GM12878 (cell line): ENCODE measurements around the gene LANCL2. TPM values are rescaled to one million over a fixed set of nuclear protein-coding genes. Genes with fewer than 3 reads are reported as not detected.

ENCODE experiments used
- ATAC-seq: fragments of 200-7000 bp; cut with Tn5 transposase; 3 replicates; pipeline ENCODE4 v1.9.1; 2020; ENCODE audit warnings: mild to moderate bottlenecking, moderate library complexity
- BruUV-seq: library from RNA; stranded (reverse); fragments of 400-500 nt; replicated peaks from 2 replicates; lab custom pipeline; 2021; lab: Mats Ljungman, UMichigan
- CTCF ChIA-PET: fragments of 300-600 bp; sonication (Branson Sonifier 250); formaldehyde crosslinking; extraction: SDS; loops from one replicate; lab custom pipeline; 2021; ENCODE audit warnings: inconsistent platforms; lab: Yijun Ruan, JAX
- POLR2A ChIA-PET: fragments of 350-600 bp; formaldehyde crosslinking; extraction: SDS; loops from one replicate; lab custom pipeline; 2021; ENCODE audit warnings: inconsistent platforms; lab: Charles Lee
- RAD21 ChIA-PET: fragments of 300-600 bp; sonication (Branson Sonifier 250); formaldehyde crosslinking; loops from one replicate; lab custom pipeline; 2023; ENCODE audit warnings: antibody characterized with exemption; ENCODE audit not compliant: unreplicated experiment; lab: Charles Lee
- SMC1A ChIA-PET: fragments of 300-600 bp; sonication (Branson Sonifier 250); formaldehyde crosslinking; loops from one replicate; lab custom pipeline; 2023; ENCODE audit not compliant: unreplicated experiment, uncharacterized antibody; lab: Charles Lee
- DNase-seq: peaks from one replicate; pipeline ENCODE4 v3.0.0-alpha.2; 2011; ENCODE audit warnings: low read depth, low spot score
- FAIRE-seq: peaks from 3 replicates; lab custom pipeline; 2011; peaks lifted over from hg19 to GRCh38; lab: Jason Lieb, UNC
- H2AFZ ChIP-seq: 2 replicates; pipeline ENCODE4 v1.6.0; 2011; ENCODE audit warnings: low read depth, low read length, control low read depth; ENCODE audit not compliant: control insufficient read depth
- H3K27ac ChIP-seq: 2 replicates; pipeline ENCODE4 v1.5.1; 2011; ENCODE audit warnings: control low read depth; ENCODE audit not compliant: control insufficient read depth, insufficient read depth
- H3K27me3 ChIP-seq, 2 experiments: replicated peaks in 1 of 2; 2 replicates each; pipeline versions ENCODE4 v1.6.0 to v1.6.1; 2011; ENCODE audit warnings: low read length in 1 of 2; ENCODE audit not compliant: control insufficient read depth in 2 of 2, insufficient read depth in 2 of 2
- H3K36me3 ChIP-seq, 2 experiments: 2 replicates each; pipeline ENCODE4 v1.5.1; 2011; ENCODE audit warnings: low read length in 1 of 2; ENCODE audit not compliant: control insufficient read depth in 2 of 2, insufficient read depth in 2 of 2
- H3K4me1 ChIP-seq: 2 replicates; pipeline ENCODE4 v1.6.1; 2011; ENCODE audit warnings: mild to moderate bottlenecking, low read length, moderate library complexity, mixed read lengths; ENCODE audit not compliant: control insufficient read depth, insufficient read depth
- H3K4me2 ChIP-seq: 2 replicates; pipeline ENCODE4 v1.6.0; 2011; ENCODE audit warnings: control low read depth; ENCODE audit not compliant: control insufficient read depth, insufficient read depth
- H3K4me3 ChIP-seq: fragments of 200-600 bp; sonication (generic); 2 replicates; pipeline ENCODE4 v1.5.1; 2016
- H3K79me2 ChIP-seq: 2 replicates; pipeline ENCODE4 v1.6.0; 2011; ENCODE audit warnings: low read length; ENCODE audit not compliant: control insufficient read depth, insufficient read depth
- H3K9ac ChIP-seq: 2 replicates; pipeline ENCODE4 v1.8.0; 2011; ENCODE audit warnings: low read length, control low read depth, mixed read lengths; ENCODE audit not compliant: control insufficient read depth, insufficient read depth
- H3K9me3 ChIP-seq: replicated peaks from 3 replicates; pipeline ENCODE4 v1.5.1; 2011; ENCODE audit warnings: mild to moderate bottlenecking, low read length; ENCODE audit not compliant: control insufficient read depth, insufficient read depth
- H4K20me1 ChIP-seq: 2 replicates; pipeline ENCODE4 v1.6.0; 2011; ENCODE audit not compliant: control insufficient read depth, insufficient read depth
- EGR1 ChIP-seq, 2 experiments: IDR thresholded peaks; 1 replicate in 1 of 2; 2 replicates in 1 of 2; pipeline ENCODE4 v1.6.1; 2011 to 2012; ENCODE audit warnings: low read depth in 2 of 2, low read length in 2 of 2, borderline replicate concordance in 1 of 2, mild to moderate bottlenecking in 1 of 2, moderate library complexity in 1 of 2
- ETV6 ChIP-seq, 2 experiments: fragments of 450-650 bp in 1 of 2; IDR thresholded peaks in 1 of 2; conservative IDR thresholded peaks in 1 of 2; 2 replicates each; pipeline ENCODE4 v1.6.1; 2014; ENCODE audit warnings: antibody characterized with exemption in 1 of 2, borderline replicate concordance in 1 of 2, low read depth in 1 of 2, mild to moderate bottlenecking in 1 of 2, moderate library complexity in 1 of 2
- HDAC2 ChIP-seq: fragments of 200-600 bp; sonication (generic); IDR thresholded peaks from 2 replicates; pipeline ENCODE4 v1.6.1; 2017
- HSF1 ChIP-seq: fragments of 150-350 bp; IDR thresholded peaks from 2 replicates; pipeline ENCODE4 v1.6.1; 2014; ENCODE audit warnings: mild to moderate bottlenecking, low read depth, low read length
- MEF2A ChIP-seq: IDR thresholded peaks from 2 replicates; pipeline ENCODE4 v1.6.1; 2011; ENCODE audit warnings: low read depth, mild to moderate bottlenecking, low read length, moderate library complexity; ENCODE audit not compliant: insufficient read depth
- POU2F2 ChIP-seq: IDR thresholded peaks from 3 replicates; pipeline ENCODE4 v1.6.1; 2011; ENCODE audit warnings: low read depth, mild to moderate bottlenecking, low read length, borderline replicate concordance
- SP1 ChIP-seq: IDR thresholded peaks from one replicate; pipeline ENCODE4 v1.6.1; 2011; ENCODE audit warnings: low read depth, low read length
- TCF3 ChIP-seq: IDR thresholded peaks from 2 replicates; pipeline ENCODE4 v1.6.1; 2012; ENCODE audit warnings: low read depth, mild to moderate bottlenecking, low read length, borderline replicate concordance; ENCODE audit not compliant: insufficient read depth
- TCF7 ChIP-seq: IDR thresholded peaks from 2 replicates; pipeline ENCODE4 v1.6.1; 2014; ENCODE audit warnings: antibody characterized with exemption, borderline replicate concordance
- YBX1 ChIP-seq: fragments of 450-650 bp; IDR thresholded peaks from 2 replicates; pipeline ENCODE4 v1.6.1; 2016; ENCODE audit warnings: antibody characterized with exemption
- ZNF384 ChIP-seq: IDR thresholded peaks from 2 replicates; pipeline ENCODE4 v1.6.1; 2012; ENCODE audit warnings: low read depth, mild to moderate bottlenecking, low read length, improper control_type of control experiment, borderline replicate concordance
- WGBS: methylation state at CpG from one replicate; pipeline ENCODE4 v1.1.6; 2016; ENCODE audit warnings: low lambda C conversion rate; ENCODE audit not compliant: insufficient replicate concordance, insufficient coverage; ENCODE audit errors: missing lambda C conversion rate; 5-methylcytosine and 5-hydroxymethylcytosine counted together
- in situ Hi-C: fragments of 300-500 bp; cut with MboI; formaldehyde crosslinking; loops from 9 replicates; pipeline ENCODE4 v1.14.3; 2018; ENCODE audit warnings: mixed read lengths
- intact Hi-C: fragments of 100-400 bp; cut with micrococcal nuclease; formaldehyde crosslinking; loops from one replicate; pipeline ENCODE4 v1.14.2; 2022; ENCODE audit not compliant: unreplicated experiment
- polyA plus RNA-seq, 11 experiments: library from polyadenylated mRNA; depleted of rRNA in 4 of 11; unstranded in 6 of 11; stranded (reverse) in 5 of 11; fragments of >200 nt; fragmentation: Nextera tagmentation in 4 of 11; fragmentation: Illumina TruSeq in 1 of 11; extraction: Ambion mirVana in 4 of 11; extraction: Trizol in 1 of 11; gene quantifications; 1 replicate in 1 of 11; 2 replicates in 10 of 11; pipeline versions ENCODE4 v1.2.1 to v1.2.3, GENCODE V29; 2011 to 2016; ENCODE audit warnings: inconsistent platforms in 2 of 11, missing spikeins in 2 of 11, low read depth in 1 of 11
- total RNA-seq, 4 experiments: library from RNA; depleted of rRNA in 3 of 4; stranded (reverse); fragments of >200 nt in 3 of 4; fragmentation: Illumina TruSeq in 1 of 4; extraction: Trizol in 1 of 4; gene quantifications; 2 replicates each; pipeline versions ENCODE4 v1.2.1 to v1.2.3, GENCODE V29; 2013 to 2021
- TF ChIP-seq, protein P1 (sequence below): IDR thresholded peaks from 2 replicates; pipeline ENCODE4 v1.6.1; 2011; ENCODE audit warnings: borderline replicate concordance, low read depth, mild to moderate bottlenecking, moderate library complexity, low read length; ENCODE audit not compliant: insufficient read depth, poor library complexity, severe bottlenecking
- TF ChIP-seq, protein P2 (sequence below): IDR thresholded peaks from 2 replicates; pipeline ENCODE4 v1.6.1; 2012; ENCODE audit warnings: improper control_type of control experiment, low read depth, low read length; ENCODE audit not compliant: insufficient replicate concordance
- TF ChIP-seq, protein P3 (sequence below): IDR thresholded peaks from 2 replicates; pipeline ENCODE4 v1.6.1; 2011; ENCODE audit warnings: mild to moderate bottlenecking, low read depth, low read length, moderate library complexity; ENCODE audit not compliant: insufficient replicate concordance

LANCL2 gene
- total and polyA plus RNA-seq, 10 of the 15 experiments (the other 5 are each of a cell fraction or from before 2014, with no cell fraction given) = 8.1 to 28.6 (median 16.4) TPM

DNA sequence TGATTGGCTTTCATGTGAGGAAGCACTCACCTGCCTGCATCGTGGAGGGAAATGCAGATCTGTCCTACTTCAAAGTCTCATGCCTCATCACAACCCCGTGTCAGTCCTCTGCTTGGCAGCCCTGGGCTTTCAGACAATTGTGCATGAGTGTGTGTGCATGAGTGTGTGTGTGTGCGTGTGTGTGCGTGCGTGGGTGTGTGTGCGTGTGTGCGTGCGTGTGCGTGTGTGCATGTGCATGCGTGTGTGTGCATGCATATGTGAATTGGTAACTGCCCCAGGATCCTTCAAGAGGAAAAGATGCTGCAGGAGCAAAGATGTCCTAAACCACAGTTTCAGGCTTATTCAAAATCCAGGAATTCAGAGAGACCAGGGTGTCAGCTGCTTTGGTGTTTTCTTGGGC lies 71.3 kb downstream of the LANCL2 start:
- CTCF ChIA-PET = interaction anchor here (1.2 to 1.7 kb wide), 3 partner anchors 23 to 527 kb away, joined by 4 to 5 read pairs (median 4); partner anchors contain the start of gene NIPSNAP2
- no peak for TF ChIP-seq EGR1 (IDR thresholded peaks at IDR 0.05; ENCODE audit: borderline replicate concordance in 1 of 2, low read depth in 2 of 2, low read length in 2 of 2)
- peak; percentile 81 for TF ChIP-seq TCF3
- no peak for TF ChIP-seq POU2F2
- no peak for TF ChIP-seq ETV6 (conservative IDR thresholded peaks at IDR 0.05 in 1 of 2, IDR thresholded peaks at IDR 0.05 in 1 of 2; ENCODE audit: borderline replicate concordance in 1 of 2, low read depth in 1 of 2)
- no peak for TF ChIP-seq MEF2A
- TF ChIP-seq HSF1 = no peak
- TF ChIP-seq, protein P1, sequence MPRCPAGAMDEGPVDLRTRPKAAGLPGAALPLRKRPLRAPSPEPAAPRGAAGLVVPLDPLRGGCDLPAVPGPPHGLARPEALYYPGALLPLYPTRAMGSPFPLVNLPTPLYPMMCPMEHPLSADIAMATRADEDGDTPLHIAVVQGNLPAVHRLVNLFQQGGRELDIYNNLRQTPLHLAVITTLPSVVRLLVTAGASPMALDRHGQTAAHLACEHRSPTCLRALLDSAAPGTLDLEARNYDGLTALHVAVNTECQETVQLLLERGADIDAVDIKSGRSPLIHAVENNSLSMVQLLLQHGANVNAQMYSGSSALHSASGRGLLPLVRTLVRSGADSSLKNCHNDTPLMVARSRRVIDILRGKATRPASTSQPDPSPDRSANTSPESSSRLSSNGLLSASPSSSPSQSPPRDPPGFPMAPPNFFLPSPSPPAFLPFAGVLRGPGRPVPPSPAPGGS = peak; percentile 99
- no peak for TF ChIP-seq YBX1
- no peak for TF ChIP-seq TCF7
- no peak for TF ChIP-seq SP1
- TF ChIP-seq, protein P2, sequence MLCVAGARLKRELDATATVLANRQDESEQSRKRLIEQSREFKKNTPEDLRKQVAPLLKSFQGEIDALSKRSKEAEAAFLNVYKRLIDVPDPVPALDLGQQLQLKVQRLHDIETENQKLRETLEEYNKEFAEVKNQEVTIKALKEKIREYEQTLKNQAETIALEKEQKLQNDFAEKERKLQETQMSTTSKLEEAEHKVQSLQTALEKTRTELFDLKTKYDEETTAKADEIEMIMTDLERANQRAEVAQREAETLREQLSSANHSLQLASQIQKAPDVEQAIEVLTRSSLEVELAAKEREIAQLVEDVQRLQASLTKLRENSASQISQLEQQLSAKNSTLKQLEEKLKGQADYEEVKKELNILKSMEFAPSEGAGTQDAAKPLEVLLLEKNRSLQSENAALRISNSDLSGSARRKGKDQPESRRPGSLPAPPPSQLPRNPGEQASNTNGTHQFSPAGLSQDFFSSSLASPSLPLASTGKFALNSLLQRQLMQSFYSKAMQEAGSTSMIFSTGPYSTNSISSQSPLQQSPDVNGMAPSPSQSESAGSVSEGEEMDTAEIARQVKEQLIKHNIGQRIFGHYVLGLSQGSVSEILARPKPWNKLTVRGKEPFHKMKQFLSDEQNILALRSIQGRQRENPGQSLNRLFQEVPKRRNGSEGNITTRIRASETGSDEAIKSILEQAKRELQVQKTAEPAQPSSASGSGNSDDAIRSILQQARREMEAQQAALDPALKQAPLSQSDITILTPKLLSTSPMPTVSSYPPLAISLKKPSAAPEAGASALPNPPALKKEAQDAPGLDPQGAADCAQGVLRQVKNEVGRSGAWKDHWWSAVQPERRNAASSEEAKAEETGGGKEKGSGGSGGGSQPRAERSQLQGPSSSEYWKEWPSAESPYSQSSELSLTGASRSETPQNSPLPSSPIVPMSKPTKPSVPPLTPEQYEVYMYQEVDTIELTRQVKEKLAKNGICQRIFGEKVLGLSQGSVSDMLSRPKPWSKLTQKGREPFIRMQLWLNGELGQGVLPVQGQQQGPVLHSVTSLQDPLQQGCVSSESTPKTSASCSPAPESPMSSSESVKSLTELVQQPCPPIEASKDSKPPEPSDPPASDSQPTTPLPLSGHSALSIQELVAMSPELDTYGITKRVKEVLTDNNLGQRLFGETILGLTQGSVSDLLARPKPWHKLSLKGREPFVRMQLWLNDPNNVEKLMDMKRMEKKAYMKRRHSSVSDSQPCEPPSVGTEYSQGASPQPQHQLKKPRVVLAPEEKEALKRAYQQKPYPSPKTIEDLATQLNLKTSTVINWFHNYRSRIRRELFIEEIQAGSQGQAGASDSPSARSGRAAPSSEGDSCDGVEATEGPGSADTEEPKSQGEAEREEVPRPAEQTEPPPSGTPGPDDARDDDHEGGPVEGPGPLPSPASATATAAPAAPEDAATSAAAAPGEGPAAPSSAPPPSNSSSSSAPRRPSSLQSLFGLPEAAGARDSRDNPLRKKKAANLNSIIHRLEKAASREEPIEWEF = no peak
- TF ChIP-seq, protein P3, sequence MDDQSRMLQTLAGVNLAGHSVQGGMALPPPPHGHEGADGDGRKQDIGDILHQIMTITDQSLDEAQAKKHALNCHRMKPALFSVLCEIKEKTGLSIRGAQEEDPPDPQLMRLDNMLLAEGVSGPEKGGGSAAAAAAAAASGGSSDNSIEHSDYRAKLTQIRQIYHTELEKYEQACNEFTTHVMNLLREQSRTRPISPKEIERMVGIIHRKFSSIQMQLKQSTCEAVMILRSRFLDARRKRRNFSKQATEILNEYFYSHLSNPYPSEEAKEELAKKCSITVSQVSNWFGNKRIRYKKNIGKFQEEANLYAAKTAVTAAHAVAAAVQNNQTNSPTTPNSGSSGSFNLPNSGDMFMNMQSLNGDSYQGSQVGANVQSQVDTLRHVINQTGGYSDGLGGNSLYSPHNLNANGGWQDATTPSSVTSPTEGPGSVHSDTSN = peak; percentile 69
- no peak for TF ChIP-seq HDAC2
- no peak for TF ChIP-seq ZNF384

More for the DNA sequence above, 71.3 kb downstream of the LANCL2 start:
- no peak overlapping the region for H3K27ac ChIP-seq
- H3K4me3 ChIP-seq = no peak overlapping the region
- peaks cover under 1 to 4% of the 10 kb centered on the region in 2 experiments; a peak in 2 of 4 replicates for H3K36me3 ChIP-seq
- WGBS = 82% methylated on average over 10 of the region's 10 CpGs
- POLR2A ChIA-PET = no interaction called here
- DNase-seq (no peak), FAIRE-seq (no peak), ATAC-seq (no peak)
- H2AFZ ChIP-seq = no peak overlapping the region
- H3K79me2 ChIP-seq = no peaks in the 10 kb centered on the region
- RAD21 ChIA-PET = no interaction called here
- in situ Hi-C loops (loop anchor here (5.0 kb wide), 1 partner anchor 156 kb away; no protein-coding TSS in a partner anchor), intact Hi-C loops (no loop called here)
- SMC1A ChIA-PET = interaction anchor here (1.0 kb wide), 1 partner anchor 161 kb away, joined by 3 read pairs; no protein-coding TSS in a partner anchor
- no peaks in the 10 kb centered on the region for H3K9me3 ChIP-seq
- H3K27me3 ChIP-seq = no peaks in the 10 kb centered on the region
- H3K9ac ChIP-seq = no peak overlapping the region
- BruUV-seq = no TSS peak
- no peak overlapping the region for H3K4me2 ChIP-seq
- H4K20me1 ChIP-seq = no peaks in the 10 kb centered on the region
- no peaks in the 10 kb centered on the region for H3K4me1 ChIP-seq
